ENCODE results near the gene IRF7. TPM values are rescaled to one million over a fixed set of nuclear protein-coding genes. Genes with fewer than 3 reads are reported as not detected.

The IRF7 gene
- total and polyA plus RNA-seq, 2 of the 4 experiments (the other 2 are of a cell fraction) = 1.6 to 4.5 TPM

GRCh38 chr11:603154-603553 lies 12.6 kb downstream of the IRF7 start:
- Histone ChIP-seq H2AK9ac (replicated peaks; ENCODE audit: low read depth, low read length, poor library complexity) (no peak overlapping the region), H3K4ac (ENCODE audit: low read depth, low read length) (no peak overlapping the region), H3K14ac (replicated peaks; ENCODE audit: low read depth, low read length) (no peak overlapping the region), H4K91ac (ENCODE audit: insufficient read depth, low read depth, low read length) (no peak overlapping the region), H3K79me1 (ENCODE audit: low read depth in 1 of 2, low read length in 2 of 2) (peaks cover 10 to 31% of the 10 kb centered on the region in 2 experiments), H3K9ac (ENCODE audit: low read depth, low read length) (no peak overlapping the region), H3K9me1 (ENCODE audit: insufficient read depth, low read length) (no peaks in the 10 kb centered on the region), H2BK120ac (ENCODE audit: low read depth, low read length) (no peak overlapping the region), H3K18ac (ENCODE audit: low read depth, low read length) (no peak overlapping the region), H4K20me1 (ENCODE audit: insufficient read depth, low read length) (0 out of 2 replicates have a peak, but pooled peaks cover 4% of the 10 kb centered on the region), H3K23ac (ENCODE audit: low read depth, low read length) (no peak overlapping the region), H3K27me3 (ENCODE audit: control insufficient read depth, insufficient read depth, low read length) (no peaks in the 10 kb centered on the region), H2AK5ac (ENCODE audit: low read depth, low read length) (no peak overlapping the region), H3K56ac (ENCODE audit: extremely low read depth, insufficient read depth, low read length) (no peak overlapping the region), H3K9me3 (ENCODE audit: control insufficient read depth, insufficient read depth, low read length) (no peaks in the 10 kb centered on the region), H3K4me1 (ENCODE audit: control insufficient read depth, insufficient read depth, low read length) (no peaks in the 10 kb centered on the region), H2AFZ (replicated peaks; ENCODE audit: low read length, poor library complexity) (no peak overlapping the region), H2BK20ac (ENCODE audit: low read depth, low read length) (no peak overlapping the region), H3K27ac (ENCODE audit: insufficient read depth, low read length) (no peak overlapping the region), H2BK5ac (ENCODE audit: low read depth, low read length, poor library complexity, severe bottlenecking) (no peak overlapping the region), H3K4me3 (ENCODE audit: insufficient read depth, low read depth, low read length) (no peak overlapping the region), H2BK15ac (ENCODE audit: low read depth, low read length) (no peak overlapping the region), H4K8ac (ENCODE audit: low read depth in 2 of 2, low read length in 2 of 2) (no peak overlapping the region), H4K5ac (ENCODE audit: low read depth, low read length) (no peak overlapping the region), H3K36me3 (ENCODE audit: control insufficient read depth, insufficient read depth, low read length) (peaks cover 76% of the 10 kb centered on the region), H3K4me2 (ENCODE audit: low read depth, low read length) (no peak overlapping the region)
- dilution Hi-C loops (cut with HindIII; ENCODE audit: low sequenced_read_pairs, unreplicated experiment) = no loop called here
- WGBS, 2 experiments (ENCODE audit: extremely low coverage in 2 of 2, insufficient read length in 1 of 2) = 67% methylated on average over 3 of the region's 13 CpGs; no CpG with 5 or more reads in 1 of the 2 experiments
- no peak for TF ChIP-seq CHD1 (IDR thresholded peaks at IDR 0.05; ENCODE audit: low read depth, low read length)
- no peak for TF ChIP-seq RCOR1 (IDR thresholded peaks at IDR 0.05; ENCODE audit: insufficient replicate concordance, low read length)
- no peak for TF ChIP-seq FOS (IDR thresholded peaks at IDR 0.05; ENCODE audit: low read depth, low read length)
- TF ChIP-seq POLR2A (IDR thresholded peaks at IDR 0.05; ENCODE audit: low read depth, low read length) = no peak
- no peak for TF ChIP-seq ELK1 (IDR thresholded peaks at IDR 0.05; ENCODE audit: borderline replicate concordance, low read depth, low read length)
- no peak for TF ChIP-seq RAD21 (IDR thresholded peaks at IDR 0.05; ENCODE audit: low read length)
- no peak for TF ChIP-seq MXI1 (IDR thresholded peaks at IDR 0.05; ENCODE audit: borderline replicate concordance, low read depth, low read length)
- no peak for TF ChIP-seq CEBPB (IDR thresholded peaks at IDR 0.05; ENCODE audit: low read depth, low read length)
- no peak for TF ChIP-seq BHLHE40 (IDR thresholded peaks at IDR 0.05; ENCODE audit: low read depth, low read length)
- TF ChIP-seq MAFK (IDR thresholded peaks at IDR 0.05; ENCODE audit: low read depth, low read length) = no peak
- TF ChIP-seq SMC3 (IDR thresholded peaks at IDR 0.05; ENCODE audit: low read depth, low read length) = no peak
- TF ChIP-seq MAZ (IDR thresholded peaks at IDR 0.05; ENCODE audit: borderline replicate concordance, low read depth, low read length) = no peak
- CTCF ChIA-PET = no interaction called here
- no TSS peak for BruUV-seq (replicated peaks)
- POLR2A ChIA-PET (ENCODE audit: unreplicated experiment) = no interaction called here
- in situ Hi-C loops (cut with MboI; ENCODE audit: low sequenced_read_pairs) = no loop called here
- ATAC-seq (ENCODE audit: low read depth) (no peak), DNase-seq (no peak)
- intact Hi-C loops (cut with micrococcal nuclease) = no loop called here
